CMK (cell line): ENCODE measurements around the gene GCSAML.
"Not testable (repeated sequence)": the region's sequence is repeated elsewhere in the genome, so short reads cannot be mapped to it uniquely, and the experiment has no call there.

ENCODE experiments used
- DNase-seq: peaks from one replicate; pipeline ENCODE4 v3.0.0-alpha.2; 2010; ENCODE audit warnings: low read depth

The GCSAML gene

GRCh38 chr1:247548769-247549182 is at the start of gene GCSAML:
GCSAML (plus strand) TSS chr1:247549134; CDS start chr1:247549192, 58 bp downstream.
- DNase-seq = peak; percentile 89

DNA sequence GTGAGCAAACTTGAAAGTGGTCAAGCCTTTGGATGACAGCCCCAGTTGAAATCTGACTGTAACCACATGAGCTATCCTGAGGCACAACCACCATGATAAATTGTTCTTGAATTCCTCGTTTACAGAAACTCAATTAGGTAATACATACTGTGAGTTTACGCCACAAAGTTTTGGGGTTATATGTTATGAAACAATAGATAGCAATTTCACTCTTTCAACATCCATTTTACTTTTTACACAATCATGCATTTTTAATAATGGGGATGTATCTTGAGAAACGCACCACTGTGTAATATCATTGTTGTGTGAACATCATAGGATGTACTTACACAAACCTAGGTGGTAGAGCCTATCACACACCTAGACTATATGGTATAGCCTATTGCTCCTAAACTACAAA is 48.1 kb upstream of the GCSAML start:
- DNase-seq = no peak

DNA sequence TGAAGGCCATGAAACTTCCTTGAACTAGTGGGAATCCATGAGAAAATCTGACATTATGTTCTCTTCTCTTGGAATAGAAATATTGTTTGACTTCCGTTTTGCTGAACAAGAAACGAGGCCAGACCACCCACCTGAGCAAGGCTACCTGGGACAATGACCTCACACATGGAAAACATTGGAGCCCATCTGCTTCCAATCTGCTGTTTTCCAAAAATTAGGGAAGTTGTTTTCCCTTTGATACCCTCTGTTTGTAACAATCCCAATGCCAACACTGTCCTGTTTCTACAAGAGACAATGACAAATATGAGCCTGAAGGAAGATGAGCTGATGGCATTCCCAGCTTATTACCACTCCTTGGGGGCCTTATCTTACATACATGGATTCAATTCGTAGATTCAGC is 42.1 kb upstream of the GCSAML start:
- DNase-seq = no peak

DNA sequence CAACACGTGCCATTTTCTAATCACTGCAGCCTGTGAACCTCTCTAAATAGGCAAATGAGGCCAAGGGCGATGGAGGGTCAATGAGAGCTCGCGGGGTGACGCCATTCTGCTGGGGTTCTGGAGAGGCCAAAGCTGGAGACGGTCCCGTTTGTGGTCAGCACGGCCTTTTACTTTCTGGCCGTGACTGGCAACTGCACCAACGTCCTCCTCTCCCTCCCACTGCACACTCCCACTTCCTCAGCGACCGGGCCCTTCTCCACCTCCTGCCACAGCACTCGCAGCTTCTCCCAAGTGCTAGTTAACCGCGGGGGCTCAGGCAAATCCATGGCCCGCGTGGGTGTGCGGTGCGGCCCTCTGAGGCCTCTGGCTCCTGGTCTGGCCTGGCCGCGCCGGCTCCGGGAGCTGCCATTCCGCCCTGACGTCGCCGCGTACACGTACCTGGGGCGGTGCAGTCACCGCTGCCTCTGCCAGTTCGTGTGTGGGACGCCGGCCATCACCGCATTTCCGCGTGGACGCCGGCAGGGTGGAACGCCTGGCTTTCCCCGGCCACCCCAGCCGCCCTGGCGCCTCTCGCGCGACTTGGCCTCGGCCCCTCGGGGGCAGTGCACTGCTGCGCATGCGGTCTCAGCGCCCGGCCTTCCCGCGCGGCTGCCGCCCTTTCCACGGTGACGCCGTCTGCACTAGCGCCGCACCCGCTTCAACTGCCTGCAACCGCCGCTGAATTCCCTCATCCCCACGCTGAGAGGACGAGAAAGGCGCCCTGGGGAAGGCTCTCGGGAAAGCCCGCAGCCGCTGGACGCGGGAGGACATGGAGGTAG is 30.9 kb upstream of the GCSAML start:
- no peak for DNase-seq

GRCh38 chr1:247518613-247518891 is 30.4 kb upstream of the GCSAML start:
- no peak for DNase-seq

DNA sequence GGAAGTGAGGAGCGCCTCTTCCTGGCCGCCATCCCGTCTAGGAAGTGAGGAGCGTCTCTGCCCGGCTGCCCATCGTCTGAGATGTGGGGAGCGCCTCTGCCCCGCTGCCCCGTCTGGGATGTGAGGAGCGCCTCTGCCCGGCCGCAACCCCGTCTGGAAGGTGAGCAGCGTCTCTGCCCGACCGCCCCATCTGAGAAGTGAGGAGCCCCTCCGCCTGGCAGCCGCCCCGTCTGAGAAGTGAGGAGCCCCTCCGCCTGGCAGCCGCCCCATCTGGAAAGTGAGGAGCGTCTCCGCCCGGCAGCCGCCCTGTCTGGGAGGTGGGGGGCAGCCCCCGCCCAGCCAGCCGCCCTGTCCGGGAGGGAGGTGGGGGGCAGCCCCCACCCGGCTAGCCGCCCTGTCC is 27.0 kb upstream of the GCSAML start:
- DNase-seq = not testable (repeated sequence)

- DNase-seq = no peak
Measured at GRCh38 chr1:247528812-247529474, 20.0 kb upstream of the GCSAML start.

DNA sequence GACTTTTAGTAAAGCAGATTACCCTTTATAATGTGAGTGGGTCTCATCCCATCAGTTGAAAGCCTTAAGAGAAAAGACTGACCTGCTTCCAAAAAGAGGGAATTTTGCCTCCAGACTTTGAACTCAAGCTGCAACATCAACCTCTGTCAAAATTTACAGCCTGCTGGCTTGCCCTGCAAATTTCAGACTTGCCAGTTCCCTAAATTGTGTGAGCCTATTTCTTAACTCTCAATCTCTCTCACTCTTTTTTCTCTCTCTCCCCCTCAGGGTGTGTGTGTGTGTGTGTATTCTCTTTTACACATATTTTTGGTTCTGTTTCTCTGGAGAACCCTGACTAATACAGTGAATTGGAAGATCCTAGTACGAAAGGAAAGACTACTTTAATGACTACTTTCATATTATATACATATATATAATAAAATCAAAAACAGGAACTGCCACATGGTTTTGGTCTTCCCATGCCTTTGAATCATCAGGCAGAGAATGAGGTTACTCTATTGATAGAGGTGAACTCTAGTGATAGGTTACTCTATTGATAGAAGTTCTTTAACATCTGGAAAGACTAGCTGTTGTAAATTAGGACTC is 19.1 kb upstream of the GCSAML start:
- no peak for DNase-seq

- DNase-seq = no peak
Measured at GRCh38 chr1:247530785-247531184, 18.1 kb upstream of the GCSAML start.

GRCh38 chr1:247531937-247532336 is 17.0 kb upstream of the GCSAML start:
- no peak for DNase-seq

DNA sequence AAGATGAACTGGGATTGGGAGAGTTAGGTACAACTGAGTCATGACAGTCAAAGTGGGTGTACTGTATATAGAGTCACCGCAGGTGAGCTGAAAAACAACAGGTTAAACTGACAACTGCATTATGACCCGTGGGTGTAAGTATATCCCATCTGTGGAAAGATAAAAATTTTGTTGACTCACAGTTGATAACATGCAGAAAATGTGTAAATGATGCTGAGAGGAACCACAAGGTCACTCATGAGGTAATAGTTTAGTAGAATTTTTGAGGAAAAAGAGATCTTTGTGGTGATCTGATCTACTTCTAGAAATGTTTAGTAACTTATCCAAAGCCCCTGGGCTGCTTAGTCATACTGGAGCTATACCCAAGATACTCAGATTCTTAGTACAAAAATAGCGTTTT is 13.5 kb upstream of the GCSAML start:
- no peak for DNase-seq

DNA sequence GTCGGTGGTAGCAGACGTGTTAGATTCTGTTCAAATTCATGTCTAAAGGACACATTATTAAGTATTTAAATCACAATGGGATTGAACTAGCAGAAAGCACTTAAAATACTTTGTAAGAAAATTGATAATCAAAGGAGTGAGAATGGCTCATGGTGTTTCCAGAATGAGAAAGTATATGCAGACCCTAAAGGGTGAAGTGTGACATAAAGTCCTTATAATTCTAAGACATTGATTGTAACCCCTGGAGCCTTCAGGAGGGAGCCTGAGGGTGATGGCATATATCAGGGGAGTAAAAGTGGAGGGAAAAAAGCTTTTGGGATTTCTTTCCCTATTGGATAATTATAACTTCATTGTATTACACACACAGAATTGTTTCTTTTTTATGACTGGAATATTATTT is 12.6 kb upstream of the GCSAML start, which contains the start of gene OR2C3:
TSS of gene OR2C3 (minus strand) at position 101 of the 400 bp plus-strand sequence. CDS start 3,929 bp downstream, outside the sequence.
- DNase-seq = no peak

DNA sequence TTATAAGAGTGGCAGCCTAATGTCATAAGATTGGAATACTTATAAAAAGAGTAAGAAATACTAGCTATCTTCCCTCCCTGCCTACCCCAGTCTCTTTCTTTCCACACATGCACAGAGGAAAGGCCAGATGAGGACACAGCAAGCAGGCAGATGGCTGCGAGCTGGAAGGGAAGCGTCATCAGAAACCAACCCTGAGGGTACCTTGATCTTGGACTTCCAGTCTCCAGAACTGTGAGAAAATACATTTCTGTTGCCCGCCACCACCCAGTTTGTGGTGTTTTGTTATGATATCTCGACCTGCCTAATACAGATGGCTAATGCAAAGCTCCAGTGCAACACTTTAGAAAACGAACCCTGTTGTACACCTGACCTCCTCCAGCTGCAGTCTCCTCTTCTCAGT is 10.4 kb upstream of the GCSAML start:
- no peak for DNase-seq

DNA sequence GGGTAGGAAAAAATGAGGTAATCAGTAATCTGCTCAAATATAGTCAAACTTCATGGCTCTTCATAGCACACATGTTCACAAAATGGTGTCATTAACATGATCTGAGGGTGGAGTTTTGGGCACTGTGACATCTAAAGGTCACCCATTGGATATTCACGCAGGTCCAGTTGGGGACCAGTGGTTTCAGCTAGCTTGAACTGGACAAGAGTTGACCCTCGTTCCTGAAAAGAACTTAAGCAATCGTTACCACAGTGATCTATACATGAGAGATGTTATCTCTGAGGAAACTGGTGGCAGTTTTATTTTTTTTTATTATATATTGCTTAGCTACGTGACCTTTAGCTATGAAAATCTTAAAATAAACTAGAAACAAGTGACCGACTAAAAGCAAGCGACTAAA is 9.7 kb upstream of the GCSAML start:
- DNase-seq = no peak

DNA sequence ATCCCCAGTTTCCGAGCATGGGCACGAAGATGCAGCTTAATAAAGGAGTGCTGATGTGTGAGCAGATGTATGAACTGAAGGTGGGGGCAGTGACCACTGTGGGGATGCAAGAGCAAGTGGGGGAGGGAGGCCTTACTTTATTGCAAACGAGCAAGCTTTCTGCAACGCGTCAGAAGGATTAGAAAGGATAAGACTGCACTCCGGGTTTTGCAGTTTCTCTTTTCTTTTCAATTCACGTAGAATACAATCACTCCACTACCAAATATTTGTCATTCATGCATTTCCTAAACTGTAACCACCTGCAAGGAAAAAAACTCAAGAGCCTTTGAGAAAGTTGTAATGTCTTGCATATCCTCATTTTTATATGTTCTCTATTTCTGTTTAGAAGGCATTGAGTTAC is 8.4 kb upstream of the GCSAML start:
- no peak for DNase-seq

DNA sequence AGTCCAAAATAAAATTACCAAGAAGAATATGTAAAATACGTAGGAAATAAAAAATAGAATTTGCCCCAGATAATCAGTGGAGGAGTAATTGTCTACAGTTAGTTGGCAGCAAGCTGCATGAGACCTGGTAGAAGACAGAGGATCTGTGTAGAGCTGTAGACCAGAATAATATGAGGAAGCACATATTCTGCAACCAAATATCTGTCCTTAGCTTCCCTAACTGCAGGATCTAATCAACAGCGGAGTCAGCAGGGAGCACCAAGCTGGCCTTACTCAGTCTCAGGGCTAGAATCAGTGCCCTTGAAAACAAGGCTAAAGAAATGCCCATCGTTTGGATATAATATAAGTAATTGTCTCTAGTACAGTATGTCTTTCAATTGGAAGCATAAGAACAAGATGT is 6.1 kb upstream of the GCSAML start:
- DNase-seq = no peak

GRCh38 chr1:247548092-247548491 is 842 bp upstream of the GCSAML start:
- peak; percentile 97 for DNase-seq

DNA sequence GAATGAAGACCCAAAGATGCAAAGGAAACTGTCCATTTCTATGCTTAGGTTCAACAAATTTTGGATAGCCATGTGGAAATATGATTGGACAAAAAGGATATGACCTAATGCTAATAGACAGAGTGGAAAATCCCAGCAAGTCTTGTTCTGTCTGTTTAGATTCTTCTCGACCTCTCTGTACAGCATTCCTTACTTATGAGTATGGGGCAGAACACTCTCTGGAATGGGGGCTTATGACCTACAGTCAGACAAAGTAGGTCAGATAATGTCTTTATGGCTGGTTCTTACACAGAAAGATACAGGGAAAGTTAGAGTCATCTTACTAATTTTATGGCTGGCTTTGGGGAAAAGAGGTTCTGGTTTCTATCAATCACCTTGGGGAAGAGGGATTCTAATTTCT is 2.8 kb downstream of the GCSAML start:
- DNase-seq = no peak

DNA sequence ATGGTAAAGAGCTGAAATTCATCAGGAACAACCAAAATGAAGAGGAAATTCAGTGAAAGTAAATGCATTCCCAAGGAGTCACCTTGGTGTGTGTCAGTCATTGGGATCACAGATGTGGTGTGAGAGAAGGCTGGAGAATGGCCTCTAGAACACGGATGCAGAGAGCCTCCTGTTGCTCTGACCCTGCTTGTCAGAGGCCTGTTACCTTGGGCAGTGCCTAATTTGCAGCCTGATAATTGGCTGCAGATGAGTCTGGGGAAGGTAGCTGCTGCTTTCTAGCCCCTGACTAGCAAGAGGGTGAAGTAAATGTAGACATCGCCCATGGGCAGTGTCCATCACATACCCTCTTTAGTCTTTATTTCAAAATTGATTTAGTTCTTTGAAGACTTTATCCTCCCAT is 3.3 kb downstream of the GCSAML start:
- no peak for DNase-seq

- DNase-seq = no peak
Measured at GRCh38 chr1:247557926-247558674, 9.2 kb downstream of the GCSAML start.

DNA sequence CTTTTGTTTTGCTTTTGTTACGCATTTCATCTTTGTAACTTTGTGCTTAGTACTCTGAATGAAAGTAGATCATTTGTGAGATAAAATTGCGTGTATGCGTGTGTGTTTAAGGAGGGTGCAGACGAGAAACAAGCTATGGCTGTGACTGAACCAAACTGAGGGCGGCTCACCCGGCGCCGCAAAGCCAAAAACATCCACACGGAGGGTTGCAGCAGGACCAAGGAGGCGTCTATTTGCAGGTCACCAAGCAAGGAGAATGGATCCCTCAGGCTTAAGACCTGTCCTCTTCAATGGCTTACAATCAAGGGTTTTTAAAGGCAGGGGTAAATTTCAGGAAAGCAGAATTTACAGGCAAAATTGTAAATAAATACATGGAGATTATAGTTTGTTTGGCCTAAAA is 12.8 kb downstream of the GCSAML start:
- no peak for DNase-seq

DNA sequence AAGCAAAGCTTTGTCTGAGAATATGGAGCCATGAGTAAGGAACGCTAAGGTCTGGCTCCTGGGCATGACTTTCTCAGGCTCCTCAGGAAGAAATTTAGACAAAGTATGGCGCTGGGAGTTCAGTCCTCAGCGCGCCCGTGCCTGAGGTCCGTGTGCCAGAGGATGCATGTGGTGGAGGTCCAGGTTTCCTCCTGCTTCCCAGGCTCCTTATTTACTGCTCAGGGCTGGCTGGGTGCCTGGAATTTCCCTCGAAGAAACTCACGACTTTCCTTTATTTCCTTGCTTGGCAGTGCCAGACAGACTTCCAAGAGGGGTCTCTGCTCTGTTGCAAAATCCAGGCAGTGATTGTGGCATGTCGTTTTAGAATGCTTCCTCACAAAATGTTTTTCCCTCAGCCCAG is 13.3 kb downstream of the GCSAML start:
- DNase-seq = no peak

GRCh38 chr1:247574236-247574635 is 25.3 kb downstream of the GCSAML start:
- no peak for DNase-seq
